LNCaP clone FGC (cell line): ENCODE measurements around the gene GH1.
"Not testable (repeated sequence)": the region's sequence is repeated elsewhere in the genome, so short reads cannot be mapped to it uniquely, and the experiment has no call there.

ENCODE experiments used
- DNase-seq: peaks from one replicate; pipeline ENCODE4 v3.0.0-alpha.2; 2011; ENCODE audit warnings: low read depth
- H3K4me3 ChIP-seq: 2 replicates; pipeline ENCODE4 v1.5.1; 2011; ENCODE audit warnings: mild to moderate bottlenecking, low read depth, low read length, control low read depth
- TF ChIP-seq, protein P1 (sequence below): IDR thresholded peaks from 2 replicates; pipeline ENCODE4 v1.5.1; 2012; ENCODE audit warnings: mild to moderate bottlenecking; ENCODE audit not compliant: control insufficient read depth, insufficient read depth; ENCODE audit errors: extremely low read depth

Gene GH1

DNA sequence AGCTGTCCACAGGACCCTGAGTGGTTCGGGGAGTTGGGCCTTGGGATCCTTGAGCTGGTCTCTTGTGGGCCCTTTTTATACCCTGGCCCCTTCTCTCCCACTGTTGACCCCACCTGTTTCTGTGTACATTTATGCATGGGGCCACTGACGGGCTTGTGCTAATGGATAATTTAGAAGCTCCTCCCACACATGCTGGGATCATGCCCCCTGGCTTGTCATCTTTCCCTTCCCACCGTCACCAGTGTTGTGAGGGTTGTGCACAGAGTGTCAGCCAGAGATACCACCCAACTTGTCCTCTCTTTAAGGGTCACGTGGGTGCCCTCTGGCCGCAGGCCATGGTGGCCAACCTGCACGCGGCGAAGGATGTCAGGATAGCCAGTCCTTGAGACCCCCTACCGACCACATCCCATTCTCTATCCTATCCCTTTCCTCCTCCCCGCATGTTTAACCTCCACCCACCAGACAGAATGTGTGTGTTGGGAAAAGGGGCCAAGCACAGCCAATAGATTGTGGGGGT lies at the start of gene GH1:
GH1 (minus strand) TSS at position 51 of the 517 bp plus-strand sequence. CDS start 63 bp downstream, outside the sequence.
- not testable (repeated sequence) for DNase-seq, H3K4me3 ChIP-seq

DNA sequence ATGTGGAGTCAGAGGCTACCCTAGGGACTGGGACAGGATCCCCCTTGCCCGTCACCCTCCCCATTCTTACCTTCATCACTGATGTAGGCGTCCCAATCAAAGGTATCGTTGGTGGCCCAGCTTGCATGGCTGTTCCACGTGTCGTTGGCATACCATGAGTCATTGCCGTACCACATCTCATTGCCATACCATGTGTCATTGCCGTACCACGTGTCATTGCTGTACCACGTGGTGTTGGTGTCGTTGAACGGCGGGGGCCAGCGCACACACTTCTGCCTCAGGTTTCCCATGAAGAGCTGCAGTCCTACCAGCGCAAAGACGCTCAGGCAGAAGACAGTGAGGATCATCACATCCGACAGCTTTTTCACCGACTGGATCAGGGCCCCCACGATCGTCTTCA lies 49.3 kb upstream of the GH1 start:
- TF ChIP-seq, protein P1, sequence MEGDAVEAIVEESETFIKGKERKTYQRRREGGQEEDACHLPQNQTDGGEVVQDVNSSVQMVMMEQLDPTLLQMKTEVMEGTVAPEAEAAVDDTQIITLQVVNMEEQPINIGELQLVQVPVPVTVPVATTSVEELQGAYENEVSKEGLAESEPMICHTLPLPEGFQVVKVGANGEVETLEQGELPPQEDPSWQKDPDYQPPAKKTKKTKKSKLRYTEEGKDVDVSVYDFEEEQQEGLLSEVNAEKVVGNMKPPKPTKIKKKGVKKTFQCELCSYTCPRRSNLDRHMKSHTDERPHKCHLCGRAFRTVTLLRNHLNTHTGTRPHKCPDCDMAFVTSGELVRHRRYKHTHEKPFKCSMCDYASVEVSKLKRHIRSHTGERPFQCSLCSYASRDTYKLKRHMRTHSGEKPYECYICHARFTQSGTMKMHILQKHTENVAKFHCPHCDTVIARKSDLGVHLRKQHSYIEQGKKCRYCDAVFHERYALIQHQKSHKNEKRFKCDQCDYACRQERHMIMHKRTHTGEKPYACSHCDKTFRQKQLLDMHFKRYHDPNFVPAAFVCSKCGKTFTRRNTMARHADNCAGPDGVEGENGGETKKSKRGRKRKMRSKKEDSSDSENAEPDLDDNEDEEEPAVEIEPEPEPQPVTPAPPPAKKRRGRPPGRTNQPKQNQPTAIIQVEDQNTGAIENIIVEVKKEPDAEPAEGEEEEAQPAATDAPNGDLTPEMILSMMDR: no peak
- H3K4me3 ChIP-seq: no peak overlapping the region
- no peak for DNase-seq

DNA sequence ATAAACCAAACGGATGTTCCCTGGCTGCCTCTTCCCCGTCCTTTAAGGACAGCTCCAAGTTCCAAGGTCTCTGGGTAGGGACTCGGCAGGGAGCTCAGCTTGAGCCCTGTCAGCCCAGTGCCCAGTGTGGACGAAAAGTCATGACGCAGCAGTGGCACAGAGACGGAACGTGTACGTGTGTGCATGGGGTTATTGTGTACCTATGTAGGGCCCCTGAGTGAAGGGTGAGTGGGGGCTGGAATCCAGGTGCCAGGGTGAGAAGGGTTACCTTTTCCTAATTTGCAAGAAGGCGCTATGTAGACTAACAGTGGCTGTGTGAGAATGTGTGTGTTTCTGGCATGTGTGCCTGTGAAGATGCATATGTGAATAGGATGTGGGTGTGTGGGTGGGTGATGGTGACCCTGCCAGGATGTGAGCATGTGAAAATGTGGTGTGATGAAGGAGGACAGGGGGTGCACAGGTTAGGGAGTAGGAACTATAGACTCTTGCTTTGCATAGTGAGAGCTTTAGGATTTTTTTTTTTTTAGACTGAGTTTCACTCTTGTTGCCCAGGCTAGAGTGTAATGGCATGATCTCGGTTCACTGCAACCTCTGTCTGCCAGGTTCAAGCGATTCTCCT lies 48.1 kb upstream of the GH1 start:
- no peak overlapping the region for H3K4me3 ChIP-seq
- DNase-seq: no peak
- TF ChIP-seq, protein P1: no peak

- DNase-seq: no peak
- H3K4me3 ChIP-seq: no peak overlapping the region
- TF ChIP-seq, protein P1: no peak
Measured at GRCh38 chr17:63963123-63963522, 44.5 kb upstream of the GH1 start.

- H3K4me3 ChIP-seq: no peak overlapping the region
- no peak for DNase-seq
- TF ChIP-seq, protein P1: no peak
Measured at GRCh38 chr17:63962298-63962744, 43.7 kb upstream of the GH1 start.

DNA sequence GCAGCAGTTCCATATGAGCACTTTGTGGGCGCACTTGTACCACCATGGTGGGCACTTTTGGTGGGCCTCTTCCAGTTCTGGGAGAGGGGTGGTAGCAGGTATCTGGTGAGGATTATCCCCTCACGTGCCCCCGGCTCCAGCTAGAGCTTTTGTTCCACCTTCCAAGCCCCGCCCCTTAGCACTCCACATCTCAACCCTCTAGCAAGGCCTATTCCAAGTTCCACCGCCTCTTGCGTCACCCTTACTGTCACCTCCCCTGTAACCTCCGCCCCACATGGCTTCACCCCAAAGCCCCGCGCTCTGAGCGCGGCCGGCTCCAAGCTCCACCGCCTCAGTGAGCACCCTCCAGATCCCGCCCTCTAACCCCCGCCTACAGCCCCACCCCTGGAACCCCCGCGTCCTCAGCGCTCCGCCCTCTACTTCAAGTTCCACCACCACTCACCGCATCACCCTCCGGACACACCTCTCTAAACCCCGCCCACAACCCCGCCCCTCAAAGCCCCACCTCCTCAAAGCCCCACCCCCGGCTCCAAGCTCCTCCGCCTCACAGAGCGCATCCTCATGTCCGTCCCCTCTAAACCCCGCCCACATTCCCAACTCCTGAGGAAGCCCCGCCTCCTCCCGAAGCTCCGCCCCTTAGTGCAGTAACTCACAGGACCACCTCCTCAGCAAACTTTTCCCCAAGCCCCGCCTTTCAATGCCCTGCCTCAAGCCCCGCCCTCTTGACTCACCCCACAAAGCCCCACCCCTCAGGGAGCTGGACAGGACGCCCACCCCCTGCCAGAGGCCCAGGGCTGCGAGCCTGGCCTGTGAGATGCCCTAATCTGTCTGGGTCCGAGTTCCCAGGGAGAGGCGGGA lies 42.9 kb upstream of the GH1 start:
- TF ChIP-seq, protein P1: no peak
- DNase-seq: peak; percentile 6
- H3K4me3 ChIP-seq: no peak overlapping the region

- DNase-seq: no peak
- H3K4me3 ChIP-seq: no peak overlapping the region
- TF ChIP-seq, protein P1: no peak
Measured at GRCh38 chr17:63960430-63960829, 41.8 kb upstream of the GH1 start.
